ENCODE measurements around the gene FCHO1. TPM values are rescaled to one million over a fixed set of nuclear protein-coding genes. Genes with fewer than 3 reads are reported as not detected.

Gene FCHO1
- total RNA-seq, 4 donors from 2014 or later: 1.4 to 9.9 (median 3.0) TPM

DNA sequence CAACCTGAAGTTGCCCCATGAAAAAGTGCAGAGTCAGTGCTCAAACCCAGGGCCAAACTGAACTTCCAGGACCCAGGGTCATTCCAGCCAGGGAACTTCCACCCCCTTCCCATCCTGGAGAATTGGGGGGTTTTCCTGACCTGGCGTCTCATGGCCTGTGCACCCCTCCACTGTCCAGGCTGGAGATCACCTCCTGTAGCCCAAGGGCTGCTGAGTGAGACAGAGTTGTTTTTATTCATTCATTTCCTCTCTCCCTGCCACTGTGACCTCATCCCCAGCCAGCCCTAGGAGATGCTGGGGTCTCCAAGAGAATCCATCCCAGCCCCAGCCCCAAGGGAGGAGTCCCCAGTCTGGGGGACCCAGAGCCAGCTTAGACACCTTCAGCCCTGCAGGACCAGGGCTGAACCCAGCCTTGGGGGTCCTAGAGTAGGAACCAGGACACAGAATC lies 4.2 kb downstream of the FCHO1 start:
- Histone ChIP-seq H3K36me3 (no peaks in the 10 kb centered on the region), H3K27ac (no peak overlapping the region), H3K4me1 (peaks cover 0 to 8% (median 3%) of the 10 kb centered on the region in 4 donors), H3K9me3 (no peaks in the 10 kb centered on the region), H3K4me3 (no peak overlapping the region), H3K27me3 (no peaks in the 10 kb centered on the region)
- TF ChIP-seq, protein P1, sequence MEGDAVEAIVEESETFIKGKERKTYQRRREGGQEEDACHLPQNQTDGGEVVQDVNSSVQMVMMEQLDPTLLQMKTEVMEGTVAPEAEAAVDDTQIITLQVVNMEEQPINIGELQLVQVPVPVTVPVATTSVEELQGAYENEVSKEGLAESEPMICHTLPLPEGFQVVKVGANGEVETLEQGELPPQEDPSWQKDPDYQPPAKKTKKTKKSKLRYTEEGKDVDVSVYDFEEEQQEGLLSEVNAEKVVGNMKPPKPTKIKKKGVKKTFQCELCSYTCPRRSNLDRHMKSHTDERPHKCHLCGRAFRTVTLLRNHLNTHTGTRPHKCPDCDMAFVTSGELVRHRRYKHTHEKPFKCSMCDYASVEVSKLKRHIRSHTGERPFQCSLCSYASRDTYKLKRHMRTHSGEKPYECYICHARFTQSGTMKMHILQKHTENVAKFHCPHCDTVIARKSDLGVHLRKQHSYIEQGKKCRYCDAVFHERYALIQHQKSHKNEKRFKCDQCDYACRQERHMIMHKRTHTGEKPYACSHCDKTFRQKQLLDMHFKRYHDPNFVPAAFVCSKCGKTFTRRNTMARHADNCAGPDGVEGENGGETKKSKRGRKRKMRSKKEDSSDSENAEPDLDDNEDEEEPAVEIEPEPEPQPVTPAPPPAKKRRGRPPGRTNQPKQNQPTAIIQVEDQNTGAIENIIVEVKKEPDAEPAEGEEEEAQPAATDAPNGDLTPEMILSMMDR (IDR thresholded peaks at IDR 0.05): no peak
- TF ChIP-seq EP300 (IDR thresholded peaks at IDR 0.05): no peak
- no peak for TF ChIP-seq POLR2A (IDR thresholded peaks at IDR 0.05)
- no peak for DNase-seq (ENCODE audit: low spot score in 2 of 2)
- 24 to 80% methylated on average over 1 of the region's 1 CpG for WGBS, 2 donors

DNA sequence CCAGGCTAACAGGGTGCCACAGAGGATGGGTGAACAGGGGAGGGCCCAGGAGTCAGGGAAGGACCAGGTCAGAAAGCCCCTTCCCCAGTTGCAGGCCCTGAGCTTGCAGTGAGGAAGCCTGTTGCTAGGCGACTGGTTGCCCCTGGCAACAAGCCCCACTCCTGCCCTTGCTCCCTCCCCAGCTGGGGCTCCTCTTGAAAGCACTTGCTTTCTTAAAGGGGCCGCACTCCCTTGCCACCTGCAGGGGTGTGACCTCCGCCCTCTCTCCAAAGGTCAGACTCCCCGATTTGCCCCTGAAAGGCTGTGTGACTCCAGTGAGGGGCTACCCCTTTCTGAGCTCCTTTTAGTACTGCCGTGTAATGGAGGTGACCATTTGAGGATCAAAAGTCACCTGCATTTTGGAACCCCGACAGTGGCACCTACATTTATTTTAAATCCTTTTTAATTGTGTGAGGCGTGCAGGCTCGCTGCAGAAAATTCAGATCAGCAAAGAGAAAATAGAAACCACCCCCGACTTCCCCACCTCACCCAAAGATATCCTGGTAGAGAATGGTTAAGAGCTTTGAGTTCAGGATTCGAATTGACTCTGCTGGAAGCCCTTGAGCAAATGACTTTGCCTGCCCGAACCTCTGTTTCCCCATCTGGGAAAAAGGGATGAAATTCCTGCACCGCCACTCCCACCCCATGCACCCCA lies 4.8 kb downstream of the FCHO1 start:
- H3K36me3 ChIP-seq: no peaks in the 10 kb centered on the region
- no peak for DNase-seq (ENCODE audit: low spot score in 2 of 2)
- peaks cover 0 to 8% (median 3%) of the 10 kb centered on the region in 4 donors for H3K4me1 ChIP-seq
- TF ChIP-seq EP300 (IDR thresholded peaks at IDR 0.05) (no peak), POLR2A (IDR thresholded peaks at IDR 0.05) (no peak)
- TF ChIP-seq, protein P1 (IDR thresholded peaks at IDR 0.05): no peak
- WGBS, 2 donors: 45 to 52% methylated on average over 12 of the region's 12 CpGs
- H3K27me3 ChIP-seq: no peaks in the 10 kb centered on the region
- no peak overlapping the region for H3K27ac ChIP-seq
- H3K4me3 ChIP-seq: no peak overlapping the region
- no peaks in the 10 kb centered on the region for H3K9me3 ChIP-seq

DNA sequence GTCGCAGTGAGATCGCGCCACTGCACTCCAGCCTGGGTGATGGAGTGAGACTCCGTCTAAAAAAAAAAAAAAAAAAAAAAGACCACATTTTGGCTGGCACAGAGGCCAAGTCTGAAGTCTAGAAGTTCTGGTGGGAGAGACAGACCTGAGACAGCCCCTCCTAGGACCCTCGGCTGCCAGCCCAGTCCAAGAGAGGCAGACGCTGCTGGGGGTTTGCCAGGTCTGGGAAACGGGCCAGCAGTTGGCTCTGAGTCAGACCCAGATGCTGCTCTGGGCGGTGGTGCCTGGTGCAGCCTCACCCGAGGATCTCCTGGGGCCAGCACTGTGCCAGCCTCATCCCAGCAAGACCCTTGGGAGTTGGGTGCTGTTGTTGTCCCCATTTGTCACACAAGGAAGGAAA lies 5.8 kb downstream of the FCHO1 start:
- Histone ChIP-seq H3K36me3 (no peaks in the 10 kb centered on the region), H3K9me3 (no peaks in the 10 kb centered on the region), H3K27me3 (no peaks in the 10 kb centered on the region), H3K4me3 (no peak overlapping the region), H3K4me1 (peaks cover 0 to 8% (median 3%) of the 10 kb centered on the region in 4 donors), H3K27ac (no peak overlapping the region)
- TF ChIP-seq, protein P1 (IDR thresholded peaks at IDR 0.05): no peak
- no peak for TF ChIP-seq EP300 (IDR thresholded peaks at IDR 0.05)
- no peak for DNase-seq (ENCODE audit: low spot score in 2 of 2)
- 26 to 39% methylated on average over 9 of the region's 9 CpGs for WGBS, 2 donors

DNA sequence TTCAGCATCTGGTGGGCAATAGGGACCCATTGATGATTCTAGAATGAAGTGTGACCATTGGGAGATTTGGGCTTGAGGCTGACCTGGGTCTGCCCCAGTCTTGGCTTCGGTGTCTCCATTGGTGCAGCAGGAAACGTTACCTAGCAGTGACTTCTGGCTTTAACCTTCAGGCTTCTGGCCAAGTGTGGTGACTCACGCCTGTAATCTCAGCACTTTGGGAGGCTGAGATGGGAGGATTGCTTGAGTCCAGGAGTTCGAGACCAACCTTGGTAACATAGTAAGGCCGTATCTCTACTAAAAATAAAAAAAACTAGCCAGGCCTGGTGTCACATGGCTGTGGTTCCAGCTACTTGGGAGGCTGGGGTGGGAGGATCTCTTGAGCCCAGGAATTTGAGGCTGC lies 7.2 kb downstream of the FCHO1 start:
- 68 to 83% methylated on average over 5 of the region's 5 CpGs for WGBS, 2 donors
- TF ChIP-seq EP300 (IDR thresholded peaks at IDR 0.05): no peak
- TF ChIP-seq, protein P1 (IDR thresholded peaks at IDR 0.05): no peak
- TF ChIP-seq POLR2A (IDR thresholded peaks at IDR 0.05): no peak

DNA sequence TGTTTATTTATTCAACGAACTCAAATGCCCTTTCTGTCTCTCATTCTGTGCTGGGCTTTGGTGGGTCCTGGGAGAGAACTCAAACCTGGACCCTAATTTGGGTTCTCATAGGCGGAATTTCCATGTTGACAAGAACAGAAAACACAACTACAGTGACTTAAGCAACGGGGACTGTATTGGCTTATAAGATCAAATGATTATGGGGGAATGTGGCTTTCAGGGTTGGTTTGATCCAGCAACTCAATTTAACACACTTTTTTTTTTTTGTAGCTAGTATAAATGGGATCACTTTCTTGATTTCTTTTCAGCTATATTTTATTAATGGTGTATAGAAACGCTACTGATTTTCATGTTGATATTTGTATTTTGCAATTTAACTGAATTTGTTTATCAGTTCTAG lies 9.9 kb downstream of the FCHO1 start:
- peaks cover 0 to 5% of the 10 kb centered on the region in 2 donors for H3K27me3 ChIP-seq
- no peaks in the 10 kb centered on the region for H3K36me3 ChIP-seq
- DNase-seq (ENCODE audit: low spot score in 2 of 2): no peak
- peaks cover 0 to 10% (median under 1%) of the 10 kb centered on the region in 4 donors for H3K4me1 ChIP-seq
- WGBS, 2 donors: 81 to 83% methylated on average over 4 of the region's 4 CpGs
- TF ChIP-seq, protein P1 (IDR thresholded peaks at IDR 0.05): no peak
- TF ChIP-seq POLR2A (IDR thresholded peaks at IDR 0.05) (no peak), EP300 (IDR thresholded peaks at IDR 0.05) (no peak)
- no peak overlapping the region for H3K4me3 ChIP-seq
- H3K27ac ChIP-seq: no peak overlapping the region
- no peaks in the 10 kb centered on the region for H3K9me3 ChIP-seq

More for the DNA sequence above, 7.2 kb downstream of the FCHO1 start:
- H3K4me1 ChIP-seq: peaks cover 0 to 8% (median 3%) of the 10 kb centered on the region in 4 donors
- H3K4me3 ChIP-seq: no peak overlapping the region
- peaks cover 0 to 5% of the 10 kb centered on the region in 2 donors for H3K27me3 ChIP-seq
- no peaks in the 10 kb centered on the region for H3K36me3 ChIP-seq
- H3K9me3 ChIP-seq: no peaks in the 10 kb centered on the region
- no peak overlapping the region for H3K27ac ChIP-seq
- no peak for DNase-seq (ENCODE audit: low spot score in 2 of 2)

All from tibial nerve (tissue), 4 donors.